Measurements from ENCODE around the gene C10orf95. TPM values are rescaled to one million over a fixed set of nuclear protein-coding genes. Genes with fewer than 3 reads are reported as not detected.

The C10orf95 gene
- polyA plus RNA-seq, 2 donors: 0.37 to 0.65 TPM

- peaks cover 47 to 62% of the 10 kb centered on the region in 2 donors for H3K36me3 ChIP-seq (ENCODE audit: control insufficient read depth in 2 of 2, insufficient read depth in 2 of 2, low read length in 1 of 2)
- H3K27ac ChIP-seq (ENCODE audit: low read depth in 2 of 2, low read length in 1 of 2): no peak overlapping the region
- WGBS, 2 donors: 95 to 98% methylated on average over 13 of the region's 13 CpGs
- no peaks in the 10 kb centered on the region for H3K4me1 ChIP-seq (ENCODE audit: control insufficient read depth in 2 of 2, insufficient read depth in 2 of 2, low read length in 1 of 2)
- H3K9me3 ChIP-seq (ENCODE audit: control insufficient read depth in 2 of 2, insufficient read depth in 1 of 2, low read depth in 1 of 2, low read length in 1 of 2): no peaks in the 10 kb centered on the region
- no peak overlapping the region for H3K4me3 ChIP-seq (ENCODE audit: low read depth in 1 of 2, low read length in 2 of 2)
- no peaks in the 10 kb centered on the region for H3K27me3 ChIP-seq (ENCODE audit: control insufficient read depth in 1 of 2, insufficient read depth in 2 of 2, low read length in 2 of 2)
Observed at GRCh38 chr10:102484021-102484420, 32.7 kb upstream of the C10orf95 start.

GRCh38 chr10:102480396-102480795 lies 29.1 kb upstream of the C10orf95 start:
- WGBS, 2 donors: 84 to 85% methylated on average over 9 of the region's 9 CpGs
- Histone ChIP-seq H3K36me3 (ENCODE audit: control insufficient read depth in 2 of 2, insufficient read depth in 2 of 2, low read length in 1 of 2) (peaks cover 38 to 46% of the 10 kb centered on the region in 2 donors), H3K27ac (ENCODE audit: low read depth in 2 of 2, low read length in 1 of 2) (no peak overlapping the region), H3K4me1 (ENCODE audit: control insufficient read depth in 2 of 2, insufficient read depth in 2 of 2, low read length in 1 of 2) (no peaks in the 10 kb centered on the region), H3K27me3 (ENCODE audit: control insufficient read depth in 1 of 2, insufficient read depth in 2 of 2, low read length in 2 of 2) (no peaks in the 10 kb centered on the region), H3K4me3 (ENCODE audit: low read depth in 1 of 2, low read length in 2 of 2) (no peak overlapping the region), H3K9me3 (ENCODE audit: control insufficient read depth in 2 of 2, insufficient read depth in 1 of 2, low read depth in 1 of 2, low read length in 1 of 2) (no peaks in the 10 kb centered on the region)

GRCh38 chr10:102479651-102480050 lies 28.3 kb upstream of the C10orf95 start:
- H3K4me1 ChIP-seq (ENCODE audit: control insufficient read depth in 2 of 2, insufficient read depth in 2 of 2, low read length in 1 of 2): no peaks in the 10 kb centered on the region
- H3K4me3 ChIP-seq (ENCODE audit: low read depth in 1 of 2, low read length in 2 of 2): no peak overlapping the region
- H3K36me3 ChIP-seq (ENCODE audit: control insufficient read depth in 2 of 2, insufficient read depth in 2 of 2, low read length in 1 of 2): peaks cover 30 to 42% of the 10 kb centered on the region in 2 donors
- no peaks in the 10 kb centered on the region for H3K9me3 ChIP-seq (ENCODE audit: control insufficient read depth in 2 of 2, insufficient read depth in 1 of 2, low read depth in 1 of 2, low read length in 1 of 2)
- H3K27ac ChIP-seq (ENCODE audit: low read depth in 2 of 2, low read length in 1 of 2): no peak overlapping the region
- H3K27me3 ChIP-seq (ENCODE audit: control insufficient read depth in 1 of 2, insufficient read depth in 2 of 2, low read length in 2 of 2): no peaks in the 10 kb centered on the region

DNA sequence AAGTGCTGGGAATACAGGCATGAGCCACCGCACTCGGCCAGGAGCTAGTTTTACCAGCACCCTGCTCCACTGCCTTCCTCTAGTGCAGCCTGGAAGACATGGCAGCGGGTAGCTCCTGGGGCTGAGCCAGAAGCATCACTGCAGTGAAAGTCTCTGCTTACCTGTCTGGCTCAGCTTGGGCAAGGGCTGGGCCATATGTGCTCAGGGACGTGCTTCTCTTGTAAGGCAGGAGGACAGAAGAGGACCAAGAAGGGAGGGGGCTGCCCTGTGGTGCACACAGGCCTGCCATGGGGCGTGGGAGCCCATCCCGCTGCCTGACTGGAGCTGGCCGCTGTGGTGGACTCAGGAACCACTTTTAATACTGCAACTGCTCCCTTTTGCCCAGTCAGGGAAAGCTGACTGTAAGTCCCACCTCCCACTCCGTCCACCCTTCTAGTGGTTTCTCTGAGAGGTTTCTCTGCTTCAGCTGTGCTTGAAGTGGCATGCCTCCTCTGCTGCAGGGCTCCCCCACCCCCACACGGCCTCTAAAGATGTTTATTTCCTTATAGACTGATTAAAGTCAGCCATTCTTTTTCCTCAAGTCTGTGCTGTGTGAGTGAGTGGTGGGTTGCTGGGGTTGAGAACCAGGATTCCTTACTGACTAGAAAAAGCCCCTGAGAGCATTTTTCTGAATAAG lies 25.3 kb upstream of the C10orf95 start:
- WGBS, 2 donors: 62 to 73% methylated on average over 9 of the region's 9 CpGs
- Histone ChIP-seq H3K27ac (ENCODE audit: low read depth in 2 of 2, low read length in 1 of 2) (no peak overlapping the region), H3K9me3 (ENCODE audit: control insufficient read depth in 2 of 2, insufficient read depth in 1 of 2, low read depth in 1 of 2, low read length in 1 of 2) (no peaks in the 10 kb centered on the region)

GRCh38 chr10:102475451-102476040 lies 24.2 kb upstream of the C10orf95 start:
- no peaks in the 10 kb centered on the region for H3K4me1 ChIP-seq (ENCODE audit: control insufficient read depth in 2 of 2, insufficient read depth in 2 of 2, low read length in 1 of 2)
- H3K4me3 ChIP-seq (ENCODE audit: low read depth in 1 of 2, low read length in 2 of 2): no peak overlapping the region
- 90 to 92% methylated on average over 9 of the region's 9 CpGs for WGBS, 2 donors
- no peaks in the 10 kb centered on the region for H3K9me3 ChIP-seq (ENCODE audit: control insufficient read depth in 2 of 2, insufficient read depth in 1 of 2, low read depth in 1 of 2, low read length in 1 of 2)
- H3K27ac ChIP-seq (ENCODE audit: low read depth in 2 of 2, low read length in 1 of 2): no peak overlapping the region
- no peaks in the 10 kb centered on the region for H3K27me3 ChIP-seq (ENCODE audit: control insufficient read depth in 1 of 2, insufficient read depth in 2 of 2, low read length in 2 of 2)
- peaks cover 0 to 9% of the 10 kb centered on the region in 2 donors for H3K36me3 ChIP-seq (ENCODE audit: control insufficient read depth in 2 of 2, insufficient read depth in 2 of 2, low read length in 1 of 2)

More for the DNA sequence above, 25.3 kb upstream of the C10orf95 start:
- no peak overlapping the region for H3K4me3 ChIP-seq (ENCODE audit: low read depth in 1 of 2, low read length in 2 of 2)
- H3K4me1 ChIP-seq (ENCODE audit: control insufficient read depth in 2 of 2, insufficient read depth in 2 of 2, low read length in 1 of 2): no peaks in the 10 kb centered on the region
- H3K36me3 ChIP-seq (ENCODE audit: control insufficient read depth in 2 of 2, insufficient read depth in 2 of 2, low read length in 1 of 2): peaks cover 10 to 18% of the 10 kb centered on the region in 2 donors
- no peaks in the 10 kb centered on the region for H3K27me3 ChIP-seq (ENCODE audit: control insufficient read depth in 1 of 2, insufficient read depth in 2 of 2, low read length in 2 of 2)

DNA sequence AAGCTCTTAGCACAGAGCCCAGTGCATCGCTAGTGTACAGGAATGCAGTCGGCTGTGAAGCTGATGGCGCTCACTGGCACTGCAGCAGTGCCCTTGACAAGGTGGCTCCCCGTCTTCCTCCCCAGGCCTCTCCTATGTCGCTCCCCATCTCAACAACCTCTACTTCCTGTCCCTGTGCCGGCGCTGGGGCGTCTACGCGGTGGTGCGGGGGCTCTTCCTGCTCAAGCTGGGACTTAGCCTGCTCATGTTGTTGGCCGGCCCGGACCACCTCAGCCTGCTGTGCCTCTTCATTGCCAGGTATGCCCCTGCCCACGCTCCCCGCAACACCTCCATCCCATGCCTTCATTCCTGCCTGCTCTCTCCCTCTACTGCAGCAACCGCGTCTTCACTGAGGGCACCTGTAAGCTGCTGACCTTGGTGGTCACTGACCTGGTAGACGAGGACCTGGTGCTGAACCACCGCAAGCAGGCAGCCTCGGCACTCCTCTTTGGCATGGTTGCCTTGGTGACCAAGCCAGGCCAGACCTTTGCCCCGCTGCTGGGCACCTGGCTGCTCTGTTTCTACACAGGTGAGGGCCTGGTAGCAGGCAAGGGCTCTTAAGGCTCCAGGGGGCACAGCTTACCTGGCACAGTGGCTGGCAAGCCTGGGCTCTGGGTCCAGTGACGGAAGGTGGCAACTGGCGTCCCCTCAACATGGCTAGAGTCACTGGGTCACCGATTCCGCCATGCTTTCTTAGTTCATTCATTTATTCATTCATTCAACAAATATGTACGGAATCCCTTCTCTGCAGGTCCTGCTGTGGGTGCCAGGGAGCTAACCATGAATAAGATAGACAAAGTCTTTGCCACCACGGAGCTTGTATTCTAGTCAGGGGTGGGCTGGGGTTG lies 22.3 kb upstream of the C10orf95 start:
- Histone ChIP-seq H3K27me3 (ENCODE audit: control insufficient read depth in 1 of 2, insufficient read depth in 2 of 2, low read length in 2 of 2) (no peaks in the 10 kb centered on the region), H3K9me3 (ENCODE audit: control insufficient read depth in 2 of 2, insufficient read depth in 1 of 2, low read depth in 1 of 2, low read length in 1 of 2) (no peaks in the 10 kb centered on the region), H3K4me3 (ENCODE audit: low read depth in 1 of 2, low read length in 2 of 2) (no peak overlapping the region), H3K4me1 (ENCODE audit: control insufficient read depth in 2 of 2, insufficient read depth in 2 of 2, low read length in 1 of 2) (peaks cover 0 to 3% of the 10 kb centered on the region in 2 donors), H3K27ac (ENCODE audit: low read depth in 2 of 2, low read length in 1 of 2) (no peak overlapping the region), H3K36me3 (ENCODE audit: control insufficient read depth in 2 of 2, insufficient read depth in 2 of 2, low read length in 1 of 2) (peaks cover 0 to 2% of the 10 kb centered on the region in 2 donors)
- 86 to 87% methylated on average over 27 of the region's 27 CpGs for WGBS, 2 donors

DNA sequence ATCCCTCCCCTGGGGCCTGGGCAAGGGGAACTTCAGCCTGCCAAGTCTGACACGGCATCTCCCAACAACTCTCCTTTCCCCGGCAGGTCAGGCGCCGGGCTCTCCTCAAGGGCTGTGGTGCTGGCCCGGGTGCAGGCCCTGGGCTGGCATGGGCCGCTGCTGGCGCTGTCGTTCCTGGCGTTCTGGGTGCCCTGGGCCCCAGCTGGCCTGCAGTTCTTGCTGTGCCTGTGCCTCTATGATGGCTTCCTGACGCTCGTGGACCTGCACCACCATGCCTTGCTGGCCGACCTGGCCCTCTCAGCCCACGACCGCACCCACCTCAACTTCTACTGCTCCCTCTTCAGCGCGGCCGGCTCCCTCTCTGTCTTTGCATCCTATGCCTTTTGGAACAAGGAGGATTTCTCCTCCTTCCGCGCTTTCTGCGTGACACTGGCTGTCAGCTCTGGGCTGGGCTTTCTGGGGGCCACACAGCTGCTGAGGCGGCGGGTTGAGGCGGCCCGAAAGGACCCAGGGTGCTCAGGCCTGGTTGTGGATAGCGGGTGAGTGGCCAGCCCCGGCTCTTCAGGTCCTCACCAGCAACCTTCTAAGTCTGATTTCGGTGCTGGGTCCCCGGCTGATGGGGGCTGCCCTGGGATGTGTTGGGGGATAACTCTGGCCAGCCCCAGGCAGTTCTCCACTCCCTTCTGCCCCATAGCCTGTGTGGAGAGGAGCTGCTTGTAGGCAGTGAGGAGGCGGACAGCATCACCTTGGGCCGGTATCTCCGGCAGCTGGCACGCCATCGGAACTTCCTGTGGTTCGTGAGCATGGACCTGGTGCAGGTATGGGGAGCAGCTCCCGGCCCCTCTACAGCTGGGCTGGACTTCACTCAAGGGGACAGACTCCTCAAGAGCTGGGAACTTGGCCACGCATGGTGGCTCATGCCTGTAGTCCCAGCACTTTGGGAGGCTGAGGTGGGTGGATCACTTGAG lies 19.5 kb upstream of the C10orf95 start:
- Histone ChIP-seq H3K27me3 (ENCODE audit: control insufficient read depth in 1 of 2, insufficient read depth in 2 of 2, low read length in 2 of 2) (no peaks in the 10 kb centered on the region), H3K27ac (ENCODE audit: low read depth in 2 of 2, low read length in 1 of 2) (no peak overlapping the region), H3K36me3 (ENCODE audit: control insufficient read depth in 2 of 2, insufficient read depth in 2 of 2, low read length in 1 of 2) (peaks cover 0 to 2% of the 10 kb centered on the region in 2 donors), H3K4me3 (ENCODE audit: low read depth in 1 of 2, low read length in 2 of 2) (no peak overlapping the region), H3K9me3 (ENCODE audit: control insufficient read depth in 2 of 2, insufficient read depth in 1 of 2, low read depth in 1 of 2, low read length in 1 of 2) (no peaks in the 10 kb centered on the region), H3K4me1 (ENCODE audit: control insufficient read depth in 2 of 2, insufficient read depth in 2 of 2, low read length in 1 of 2) (peaks cover 0 to 3% of the 10 kb centered on the region in 2 donors)
- 92 to 93% methylated on average over 35 to 36 of the region's 36 CpGs for WGBS, 2 donors

GRCh38 chr10:102468683-102469082 lies 17.3 kb upstream of the C10orf95 start:
- no peaks in the 10 kb centered on the region for H3K27me3 ChIP-seq (ENCODE audit: control insufficient read depth in 1 of 2, insufficient read depth in 2 of 2, low read length in 2 of 2)
- peaks cover 0 to 3% of the 10 kb centered on the region in 2 donors for H3K4me1 ChIP-seq (ENCODE audit: control insufficient read depth in 2 of 2, insufficient read depth in 2 of 2, low read length in 1 of 2)
- no peak overlapping the region for H3K27ac ChIP-seq (ENCODE audit: low read depth in 2 of 2, low read length in 1 of 2)
- H3K36me3 ChIP-seq (ENCODE audit: control insufficient read depth in 2 of 2, insufficient read depth in 2 of 2, low read length in 1 of 2): no peaks in the 10 kb centered on the region
- H3K9me3 ChIP-seq (ENCODE audit: control insufficient read depth in 2 of 2, insufficient read depth in 1 of 2, low read depth in 1 of 2, low read length in 1 of 2): no peaks in the 10 kb centered on the region
- WGBS, 2 donors: 69 to 80% methylated on average over 9 of the region's 9 CpGs
- no peak overlapping the region for H3K4me3 ChIP-seq (ENCODE audit: low read depth in 1 of 2, low read length in 2 of 2)

- peaks cover 0 to 3% of the 10 kb centered on the region in 2 donors for H3K4me1 ChIP-seq (ENCODE audit: control insufficient read depth in 2 of 2, insufficient read depth in 2 of 2, low read length in 1 of 2)
- 43 to 68% methylated on average over 6 of the region's 6 CpGs for WGBS, 2 donors
- no peak overlapping the region for H3K27ac ChIP-seq (ENCODE audit: low read depth in 2 of 2, low read length in 1 of 2)
- no peaks in the 10 kb centered on the region for H3K27me3 ChIP-seq (ENCODE audit: control insufficient read depth in 1 of 2, insufficient read depth in 2 of 2, low read length in 2 of 2)
- no peaks in the 10 kb centered on the region for H3K9me3 ChIP-seq (ENCODE audit: control insufficient read depth in 2 of 2, insufficient read depth in 1 of 2, low read depth in 1 of 2, low read length in 1 of 2)
- H3K4me3 ChIP-seq (ENCODE audit: low read depth in 1 of 2, low read length in 2 of 2): no peak overlapping the region
- H3K36me3 ChIP-seq (ENCODE audit: control insufficient read depth in 2 of 2, insufficient read depth in 2 of 2, low read length in 1 of 2): no peaks in the 10 kb centered on the region
Observed at GRCh38 chr10:102467971-102468438, 16.7 kb upstream of the C10orf95 start.
